ENCODE measurements around the gene LARP1.
A peak's percentile ranks its signal among the peaks of the same experiment; 100 is the strongest.
"Not testable (repeated sequence)": the region's sequence is repeated elsewhere in the genome, so short reads cannot be mapped to it uniquely, and the experiment has no call there.

Gene LARP1

GRCh38 chr5:154815684-154816247 lies 60.6 kb downstream of the LARP1 start:
- Mint-ChIP-seq H3K9me3 (no peaks in the 10 kb centered on the region), H3K4me1 (peaks cover 24% of the 10 kb centered on the region), H3K4me3 (no peak overlapping the region), H3K27me3 (no peaks in the 10 kb centered on the region), H3K36me3 (peaks cover 63% of the 10 kb centered on the region), H3K27ac (peak overlapping the region; percentile 76)
- ATAC-seq = no peak

- Mint-ChIP-seq H3K4me3 (no peak overlapping the region), H3K4me1 (peaks cover 25% of the 10 kb centered on the region), H3K9me3 (no peaks in the 10 kb centered on the region), H3K27ac (peak overlapping the region; percentile 76), H3K27me3 (no peaks in the 10 kb centered on the region), H3K36me3 (peaks cover 65% of the 10 kb centered on the region)
- no peak for ATAC-seq
These were observed 61.8 kb downstream of the LARP1 start for GRCh38 chr5:154816891-154817492.

DNA sequence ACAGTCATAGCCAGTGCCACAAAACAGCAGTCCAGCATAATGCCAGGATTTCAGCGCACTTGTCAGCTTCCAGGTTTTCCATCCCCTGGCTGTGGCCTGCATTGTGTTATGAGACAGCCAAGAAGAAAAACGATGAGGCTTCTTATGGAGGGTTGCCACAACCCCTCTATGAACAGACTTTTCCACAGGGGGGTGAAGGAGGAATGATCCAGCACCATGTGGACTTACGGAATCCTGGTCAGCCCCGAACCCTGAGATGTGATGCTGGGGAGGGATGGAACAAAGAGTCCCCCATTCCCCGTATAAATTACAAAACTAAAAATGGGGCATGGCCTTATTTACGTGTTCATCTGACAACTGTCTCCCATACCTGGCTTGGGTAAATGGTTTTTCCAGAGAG lies 62.6 kb downstream of the LARP1 start:
- H3K4me3 Mint-ChIP-seq = no peak overlapping the region
- no peaks in the 10 kb centered on the region for H3K27me3 Mint-ChIP-seq
- no peak for ATAC-seq
- H3K9me3 Mint-ChIP-seq = no peaks in the 10 kb centered on the region
- peaks cover 18% of the 10 kb centered on the region for H3K4me1 Mint-ChIP-seq
- no peak overlapping the region for H3K27ac Mint-ChIP-seq
- H3K36me3 Mint-ChIP-seq = peaks cover 59% of the 10 kb centered on the region

GRCh38 chr5:154818471-154819116 lies 63.4 kb downstream of the LARP1 start:
- Mint-ChIP-seq H3K27ac (no peak overlapping the region), H3K36me3 (peaks cover 60% of the 10 kb centered on the region), H3K4me3 (no peak overlapping the region), H3K9me3 (no peaks in the 10 kb centered on the region), H3K4me1 (peaks cover 10% of the 10 kb centered on the region), H3K27me3 (no peaks in the 10 kb centered on the region)
- no peak for ATAC-seq

- ATAC-seq = no peak
- Mint-ChIP-seq H3K36me3 (peaks cover 58% of the 10 kb centered on the region), H3K27ac (no peak overlapping the region), H3K4me3 (no peak overlapping the region), H3K4me1 (peaks cover 6% of the 10 kb centered on the region), H3K9me3 (no peaks in the 10 kb centered on the region), H3K27me3 (no peaks in the 10 kb centered on the region)
These were observed 64.4 kb downstream of the LARP1 start for GRCh38 chr5:154819546-154819945.

DNA sequence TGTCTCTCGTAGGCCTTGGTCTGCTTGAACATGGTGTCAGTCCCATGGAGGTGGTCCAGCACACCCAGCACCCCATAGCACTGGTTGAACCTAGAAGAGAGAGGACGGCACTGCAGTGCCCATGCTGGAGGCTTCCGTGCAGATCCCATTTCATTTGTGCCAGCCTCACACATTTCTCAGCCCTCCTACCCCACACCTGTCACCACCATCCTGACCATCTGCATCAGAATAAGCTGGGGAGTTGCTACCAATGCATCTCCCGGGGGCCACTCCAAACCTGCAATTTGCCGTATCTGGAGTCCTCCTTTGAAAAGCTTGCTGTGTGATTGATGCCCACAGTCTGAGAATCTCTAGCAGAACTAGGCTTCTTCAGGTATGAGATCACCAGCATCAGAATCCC lies 65.2 kb downstream of the LARP1 start:
- no peaks in the 10 kb centered on the region for H3K9me3 Mint-ChIP-seq
- H3K27me3 Mint-ChIP-seq = no peaks in the 10 kb centered on the region
- H3K4me1 Mint-ChIP-seq = peaks cover 6% of the 10 kb centered on the region
- no peak for ATAC-seq
- no peak overlapping the region for H3K4me3 Mint-ChIP-seq
- no peak overlapping the region for H3K27ac Mint-ChIP-seq
- H3K36me3 Mint-ChIP-seq = peaks cover 52% of the 10 kb centered on the region

GRCh38 chr5:154822896-154823295 lies 67.7 kb downstream of the LARP1 start:
- not testable (repeated sequence) for ATAC-seq, H3K27me3 Mint-ChIP-seq

GRCh38 chr5:154823605-154824004 lies 68.4 kb downstream of the LARP1 start:
- no peaks in the 10 kb centered on the region for H3K9me3 Mint-ChIP-seq
- no peak overlapping the region for H3K4me3 Mint-ChIP-seq
- H3K27me3 Mint-ChIP-seq = no peaks in the 10 kb centered on the region
- no peak overlapping the region for H3K27ac Mint-ChIP-seq
- H3K4me1 Mint-ChIP-seq = peaks cover 14% of the 10 kb centered on the region
- H3K36me3 Mint-ChIP-seq = peaks cover 47% of the 10 kb centered on the region
- no peak for ATAC-seq

More at GRCh38 chr5:154822896-154823295, 67.7 kb downstream of the LARP1 start:
- H3K36me3 Mint-ChIP-seq = peaks cover 42% of the 10 kb centered on the region
- H3K4me3 Mint-ChIP-seq, H3K27ac Mint-ChIP-seq, H3K4me1 Mint-ChIP-seq, H3K9me3 Mint-ChIP-seq: not testable (repeated sequence)

GRCh38 chr5:154824070-154824469 lies 68.9 kb downstream of the LARP1 start:
- Mint-ChIP-seq H3K27me3 (no peaks in the 10 kb centered on the region), H3K4me1 (peaks cover 14% of the 10 kb centered on the region), H3K36me3 (peaks cover 42% of the 10 kb centered on the region), H3K27ac (no peak overlapping the region), H3K9me3 (no peaks in the 10 kb centered on the region), H3K4me3 (no peak overlapping the region)
- no peak for ATAC-seq

- H3K4me3 Mint-ChIP-seq = no peak overlapping the region
- no peak overlapping the region for H3K27ac Mint-ChIP-seq
- peaks cover 33% of the 10 kb centered on the region for H3K36me3 Mint-ChIP-seq
These were observed 74.0 kb downstream of the LARP1 start for GRCh38 chr5:154829181-154829588.

DNA sequence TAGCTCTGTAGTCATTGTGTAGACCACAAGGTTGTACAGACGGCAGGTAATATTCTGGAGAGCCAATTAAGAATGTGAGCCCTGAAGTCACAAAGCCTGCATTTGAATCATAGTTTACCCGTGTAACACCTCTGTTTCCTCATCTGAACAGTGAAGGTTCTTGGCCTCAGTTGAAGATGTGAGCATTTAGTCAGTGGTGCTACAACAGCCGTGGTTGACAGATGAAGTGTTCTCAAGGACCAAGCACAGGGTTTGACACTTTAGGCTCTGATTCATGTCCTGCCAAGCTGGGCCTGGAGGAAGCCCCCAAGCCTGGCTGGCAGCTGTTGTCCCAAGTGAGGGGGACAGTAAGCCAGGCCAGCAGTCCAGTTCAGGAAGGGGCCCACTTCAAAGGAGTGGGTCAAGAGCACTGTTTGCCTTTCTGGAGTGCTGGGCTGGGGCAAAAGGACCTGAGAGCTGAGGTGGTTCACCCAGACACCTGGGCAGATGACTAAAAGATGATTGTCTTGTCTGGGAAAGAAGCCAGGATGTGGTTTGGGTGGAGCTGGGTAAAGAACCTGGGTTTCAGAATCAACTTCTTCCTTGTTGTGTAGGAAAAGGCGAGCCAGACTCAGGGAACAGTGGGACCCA lies 74.5 kb downstream of the LARP1 start:
- Mint-ChIP-seq H3K27ac (no peak overlapping the region), H3K4me1 (peaks cover 19% of the 10 kb centered on the region), H3K36me3 (peaks cover 33% of the 10 kb centered on the region), H3K9me3 (no peaks in the 10 kb centered on the region), H3K4me3 (no peak overlapping the region), H3K27me3 (no peaks in the 10 kb centered on the region)
- no peak for ATAC-seq

More at GRCh38 chr5:154829181-154829588, 74.0 kb downstream of the LARP1 start:
- peaks cover 19% of the 10 kb centered on the region for H3K4me1 Mint-ChIP-seq
- ATAC-seq = no peak
- H3K27me3 Mint-ChIP-seq = no peaks in the 10 kb centered on the region
- H3K9me3 Mint-ChIP-seq = no peaks in the 10 kb centered on the region

GRCh38 chr5:154830219-154830595 lies 75.0 kb downstream of the LARP1 start:
- Mint-ChIP-seq H3K27ac (no peak overlapping the region), H3K4me3 (no peak overlapping the region), H3K36me3 (peaks cover 33% of the 10 kb centered on the region), H3K4me1 (peaks cover 19% of the 10 kb centered on the region), H3K9me3 (no peaks in the 10 kb centered on the region), H3K27me3 (no peaks in the 10 kb centered on the region)
- no peak for ATAC-seq

DNA sequence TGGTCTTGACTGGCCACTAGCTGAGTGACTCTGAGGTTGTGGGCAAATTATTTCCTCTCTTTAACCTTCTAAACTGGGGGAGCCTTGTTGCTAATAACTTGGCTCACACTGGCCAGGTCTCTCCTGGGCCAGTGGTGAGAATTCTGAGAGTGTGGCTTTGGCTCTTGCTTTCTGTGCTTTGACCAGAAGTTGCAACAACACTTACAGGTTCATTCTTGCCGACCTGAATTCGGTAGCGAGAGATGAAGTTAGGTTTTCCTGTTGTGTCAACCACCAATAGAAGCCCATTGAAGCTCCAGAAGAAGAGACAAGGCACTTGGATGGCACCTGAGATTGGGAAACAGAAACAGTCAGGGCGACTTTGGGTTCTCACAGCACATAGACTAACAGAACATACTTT lies 75.4 kb downstream of the LARP1 start:
- no peaks in the 10 kb centered on the region for H3K9me3 Mint-ChIP-seq
- H3K27ac Mint-ChIP-seq = no peak overlapping the region
- no peak for ATAC-seq
- no peaks in the 10 kb centered on the region for H3K27me3 Mint-ChIP-seq
- H3K36me3 Mint-ChIP-seq = peaks cover 29% of the 10 kb centered on the region
- H3K4me3 Mint-ChIP-seq = no peak overlapping the region
- peaks cover 19% of the 10 kb centered on the region for H3K4me1 Mint-ChIP-seq

DNA sequence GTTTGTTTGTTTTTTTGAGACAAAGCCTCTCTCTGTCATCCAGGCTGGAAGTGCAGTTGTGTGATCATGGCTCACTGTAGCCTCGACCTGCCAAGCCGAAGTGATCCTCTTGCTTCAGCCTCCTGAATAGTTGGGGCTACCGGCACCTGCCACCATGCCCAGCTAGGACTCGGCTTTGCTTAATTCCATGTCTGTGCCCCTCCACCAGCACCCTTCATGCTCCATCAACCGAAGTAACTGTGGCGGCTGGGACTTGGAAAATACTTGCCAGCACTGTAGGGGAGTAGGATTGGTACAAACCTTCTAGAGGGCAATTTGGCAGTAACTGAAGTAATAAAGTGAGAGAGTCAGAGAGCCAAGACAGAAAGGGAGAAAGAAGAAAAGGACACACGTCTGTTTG lies 76.3 kb downstream of the LARP1 start:
- Mint-ChIP-seq H3K36me3 (peaks cover 22% of the 10 kb centered on the region), H3K4me1 (peaks cover 19% of the 10 kb centered on the region)

DNA sequence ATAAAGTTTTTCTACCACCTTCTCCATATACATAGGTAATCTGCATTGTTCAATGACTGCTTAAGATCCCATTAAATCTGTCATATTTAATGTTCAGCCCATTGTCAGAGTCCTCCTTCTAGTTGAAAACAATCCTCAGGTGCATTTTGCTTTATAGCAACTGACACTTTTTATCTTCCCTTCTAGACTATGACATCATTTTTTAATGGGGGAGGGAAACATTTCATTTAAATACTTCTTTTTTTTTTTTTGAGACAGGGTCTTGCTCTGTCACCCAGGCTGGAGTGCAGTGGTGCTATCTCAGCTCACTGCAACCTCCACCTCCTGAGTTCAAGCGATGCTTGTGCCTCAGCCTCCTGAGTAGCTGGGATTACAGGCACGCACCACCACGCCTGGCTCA lies 77.6 kb downstream of the LARP1 start:
- H3K36me3 Mint-ChIP-seq = peaks cover 19% of the 10 kb centered on the region
- H3K27me3 Mint-ChIP-seq, H3K4me3 Mint-ChIP-seq: not testable (repeated sequence)

More for the DNA sequence above, 76.3 kb downstream of the LARP1 start:
- Mint-ChIP-seq H3K9me3 (no peaks in the 10 kb centered on the region), H3K27me3 (no peaks in the 10 kb centered on the region), H3K4me3 (no peak overlapping the region), H3K27ac (no peak overlapping the region)
- ATAC-seq = no peak

GRCh38 chr5:154834053-154834452 lies 78.9 kb downstream of the LARP1 start:
- Mint-ChIP-seq H3K4me3 (no peak overlapping the region), H3K9me3 (no peaks in the 10 kb centered on the region), H3K27ac (no peak overlapping the region), H3K36me3 (peaks cover 12% of the 10 kb centered on the region), H3K27me3 (no peaks in the 10 kb centered on the region), H3K4me1 (peaks cover 11% of the 10 kb centered on the region)
- no peak for ATAC-seq

More for the DNA sequence above, 77.6 kb downstream of the LARP1 start:
- H3K27ac Mint-ChIP-seq, ATAC-seq, H3K9me3 Mint-ChIP-seq: not testable (repeated sequence)
- H3K4me1 Mint-ChIP-seq = peaks cover 19% of the 10 kb centered on the region
